CD4-positive, alpha-beta T cell (primary cell): ENCODE results near the gene FDXR. TPM values are rescaled to one million over a fixed set of nuclear protein-coding genes. Genes with fewer than 3 reads are reported as not detected.

ENCODE experiments used
- ATAC-seq: fragments of 200-7000 bp; cut with Tn5 transposase; one replicate; pipeline ENCODE4 v1.10.0; 2022; ENCODE audit warnings: mild to moderate bottlenecking; ENCODE audit not compliant: poor library complexity
- CTCF ChIA-PET: fragments of 350-600 bp; sonication (Branson Sonifier 250); formaldehyde crosslinking; loops from one replicate; lab custom pipeline; 2021; ENCODE audit warnings: antibody characterized with exemption, inconsistent platforms; lab: Charles Lee
- POLR2A ChIA-PET: fragments of 350-600 bp; sonication (Branson Sonifier 250); formaldehyde crosslinking; loops from one replicate; lab custom pipeline; 2021; ENCODE audit warnings: antibody characterized with exemption, inconsistent platforms; lab: Charles Lee
- DNase-seq, 14 experiments: peaks; one replicate each; pipeline ENCODE4 v3.0.0-alpha.2; 2013 to 2020; ENCODE audit warnings: mixed read lengths in 2 of 14
- H3K27ac ChIP-seq, 2 donors: one replicate each; pipeline versions ENCODE4 v1.5.1 to v1.7.0; 2013; ENCODE audit warnings: low read length in 2 of 2, low read depth in 1 of 2, mild to moderate bottlenecking in 1 of 2
- H3K27me3 ChIP-seq, 2 experiments: 1 replicate in 1 of 2; 2 replicates in 1 of 2; pipeline versions ENCODE4 v1.6.1 to v1.7.0; 2013; ENCODE audit warnings: low read length in 2 of 2, control low read depth in 1 of 2, mild to moderate bottlenecking in 1 of 2, moderate library complexity in 1 of 2; ENCODE audit not compliant: insufficient read depth in 2 of 2, control insufficient read depth in 1 of 2
- H3K36me3 ChIP-seq: one replicate; pipeline ENCODE4 v1.6.1; 2013; ENCODE audit warnings: low read length, control low read depth; ENCODE audit not compliant: insufficient read depth
- H3K4me1 ChIP-seq: one replicate; pipeline ENCODE4 v1.6.1; 2013; ENCODE audit warnings: low read length, control low read depth; ENCODE audit not compliant: insufficient read depth
- H3K4me3 ChIP-seq: one replicate; pipeline ENCODE4 v1.5.1; 2013; ENCODE audit warnings: mild to moderate bottlenecking, low read length, moderate library complexity
- H3K9me3 ChIP-seq, 2 experiments: 1 replicate in 1 of 2; 2 replicates in 1 of 2; pipeline versions ENCODE4 v1.6.1 to v1.7.0; 2013; ENCODE audit warnings: low read length in 2 of 2, mild to moderate bottlenecking in 2 of 2, control low read depth in 1 of 2, moderate library complexity in 1 of 2; ENCODE audit not compliant: control insufficient read depth in 1 of 2, insufficient read depth in 1 of 2
- H3K27ac Mint-ChIP-seq: one replicate; pipeline ENCODE4 v1.8.0; 2020; ENCODE audit warnings: mixed read lengths
- H3K27me3 Mint-ChIP-seq: one replicate; pipeline ENCODE4 v1.8.0; 2021; ENCODE audit warnings: mixed read lengths
- H3K36me3 Mint-ChIP-seq: one replicate; pipeline ENCODE4 v1.8.0; 2021; ENCODE audit warnings: low read depth, mixed read lengths
- H3K4me1 Mint-ChIP-seq: one replicate; pipeline ENCODE4 v1.8.0; 2021; ENCODE audit warnings: low read depth, mixed read lengths
- H3K4me3 Mint-ChIP-seq: one replicate; pipeline ENCODE4 v1.8.0; 2020; ENCODE audit warnings: mild to moderate bottlenecking, mixed read lengths
- H3K9me3 Mint-ChIP-seq: one replicate; pipeline ENCODE4 v1.8.0; 2020; ENCODE audit warnings: mixed read lengths
- CTCF ChIP-seq: fragments of 200-600 bp; IDR thresholded peaks from one replicate; pipeline ENCODE4 v1.8.0; 2022; ENCODE audit warnings: antibody characterized with exemption, mild to moderate bottlenecking
- intact Hi-C, 2 experiments: fragments of 100-400 bp; cut with DNase I in 1 of 2; cut with micrococcal nuclease in 1 of 2; formaldehyde crosslinking; loops; one replicate each; pipeline versions ENCODE4 v1.15.1 to v1.9.0; 2023 to 2025; cut with DNase I, micrococcal nuclease
- total RNA-seq, 174 experiments: library from RNA in 2 of 174; stranded (reverse) in 2 of 174; gene quantifications; one replicate each; pipeline ENCODE4 v1.2.3 and lab custom pipeline; 2021 to 2026

Gene FDXR
- total RNA-seq, 2 experiments from 2014 or later = 2.1 to 2.7 TPM

DNA sequence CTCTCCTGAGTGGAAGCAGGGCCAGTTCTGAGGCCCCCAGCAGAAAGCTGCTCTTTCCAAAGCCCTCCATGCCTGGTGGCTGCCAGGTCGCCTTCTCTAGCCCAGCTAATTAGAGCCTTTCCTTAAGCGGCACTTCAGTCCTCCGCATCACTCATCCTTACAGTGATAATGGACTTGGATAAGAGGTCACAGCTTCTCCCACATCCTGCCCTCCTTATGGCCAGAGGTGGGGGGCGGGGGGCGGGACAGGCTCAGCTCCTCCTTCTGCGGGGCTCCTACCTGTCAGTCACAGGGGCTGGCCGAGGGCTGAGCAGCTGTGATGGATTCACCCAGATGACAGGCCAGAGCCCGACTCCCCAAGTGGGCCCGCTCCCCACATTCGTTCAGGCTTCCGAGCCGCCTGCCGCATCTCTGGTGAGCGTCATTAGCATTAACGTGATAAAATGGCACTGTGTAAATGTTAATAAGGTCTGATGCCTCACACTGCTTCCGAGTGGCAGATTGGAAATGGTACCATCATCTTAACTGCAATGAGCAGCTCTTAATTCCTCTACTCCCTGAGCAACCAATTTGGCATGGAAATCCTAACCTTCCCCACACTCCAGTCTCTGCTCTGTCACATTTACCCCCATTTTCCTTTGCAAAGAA is 54.4 kb downstream of the FDXR start:
- no peaks in the 10 kb centered on the region for H3K27me3 ChIP-seq
- ATAC-seq (no peak), DNase-seq (no peak)
- H3K36me3 ChIP-seq = peaks cover 56% of the 10 kb centered on the region
- no peaks in the 10 kb centered on the region for H3K4me1 Mint-ChIP-seq
- intact Hi-C loops = no loop called here
- no peaks in the 10 kb centered on the region for H3K9me3 ChIP-seq
- H3K36me3 Mint-ChIP-seq = peaks cover 54% of the 10 kb centered on the region
- no peak overlapping the region for H3K4me3 Mint-ChIP-seq
- no peaks in the 10 kb centered on the region for H3K27me3 Mint-ChIP-seq
- H3K4me1 ChIP-seq = no peaks in the 10 kb centered on the region
- H3K4me3 ChIP-seq = no peak overlapping the region
- TF ChIP-seq CTCF = no peak
- no peak overlapping the region for H3K27ac ChIP-seq
- no peak overlapping the region for H3K27ac Mint-ChIP-seq
- CTCF ChIA-PET = no interaction called here
- no peaks in the 10 kb centered on the region for H3K9me3 Mint-ChIP-seq
- POLR2A ChIA-PET = no interaction called here

DNA sequence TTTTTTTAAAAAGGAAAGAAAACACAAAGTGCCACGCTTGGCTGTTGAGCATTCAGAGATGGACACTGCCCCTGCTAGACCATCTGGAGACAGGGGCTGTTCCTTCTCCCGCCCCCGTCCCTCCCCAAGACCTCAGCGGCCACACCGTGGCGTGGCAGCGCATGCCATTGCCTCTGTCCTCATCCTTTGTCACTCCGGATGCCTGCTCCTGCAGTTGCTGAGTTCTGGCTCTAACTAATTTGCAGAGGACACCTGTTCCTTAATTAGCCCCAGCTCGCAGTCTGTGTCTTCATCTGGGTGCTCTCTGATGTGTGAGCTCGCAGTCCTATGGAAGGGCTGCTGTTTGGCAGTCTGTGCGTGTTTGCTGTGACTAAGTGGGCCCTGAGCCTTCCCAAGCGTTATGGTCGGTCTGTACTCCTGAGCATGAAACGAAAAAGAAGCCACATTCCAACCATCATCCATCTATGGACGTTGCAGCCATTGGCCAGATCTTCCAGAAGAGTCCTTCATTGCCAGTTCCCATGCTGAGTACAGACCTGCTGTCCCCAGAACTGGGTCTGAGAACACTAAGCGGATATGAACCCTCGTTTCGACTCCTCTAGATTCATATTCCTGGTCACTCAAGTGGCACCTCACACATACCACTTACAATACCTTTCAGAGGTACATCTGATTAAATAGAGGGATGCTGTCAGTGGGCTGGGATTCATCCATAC is 55.7 kb downstream of the FDXR start:
- Mint-ChIP-seq H3K4me3 (no peak overlapping the region), H3K27ac (no peak overlapping the region), H3K27me3 (no peaks in the 10 kb centered on the region), H3K9me3 (no peaks in the 10 kb centered on the region), H3K36me3 (peaks cover 60% of the 10 kb centered on the region), H3K4me1 (no peaks in the 10 kb centered on the region)
- ChIA-PET CTCF (no interaction called here), POLR2A (no interaction called here)
- H3K9me3 ChIP-seq = no peaks in the 10 kb centered on the region
- no peak for DNase-seq
- TF ChIP-seq CTCF = no peak
- intact Hi-C loops = no loop called here
- H3K27ac ChIP-seq = no peak overlapping the region
- no peak overlapping the region for H3K4me3 ChIP-seq
- ATAC-seq = no peak
- H3K4me1 ChIP-seq = no peaks in the 10 kb centered on the region
- H3K27me3 ChIP-seq = no peaks in the 10 kb centered on the region
- H3K36me3 ChIP-seq = peaks cover 59% of the 10 kb centered on the region

GRCh38 chr17:74815550-74816370 is 57.0 kb downstream of the FDXR start:
- Mint-ChIP-seq H3K36me3 (peaks cover 64% of the 10 kb centered on the region), H3K4me3 (no peak overlapping the region), H3K27ac (no peak overlapping the region), H3K4me1 (no peaks in the 10 kb centered on the region), H3K27me3 (no peaks in the 10 kb centered on the region), H3K9me3 (no peaks in the 10 kb centered on the region)
- Histone ChIP-seq H3K4me3 (no peak overlapping the region), H3K36me3 (peaks cover 47% of the 10 kb centered on the region), H3K9me3 (no peaks in the 10 kb centered on the region), H3K27me3 (no peaks in the 10 kb centered on the region), H3K27ac (no peak overlapping the region), H3K4me1 (no peaks in the 10 kb centered on the region)
- POLR2A ChIA-PET = interaction anchor here (0.6 kb wide), 1 partner anchor 25 kb away, joined by 3 read pairs; no protein-coding TSS in a partner anchor
- intact Hi-C loops = no loop called here
- CTCF ChIA-PET = no interaction called here
- DNase-seq = no peak
- no peak for TF ChIP-seq CTCF
- ATAC-seq = no peak
